Amniotic epithelial cell (primary cell): ENCODE data around the gene FBN3.

ENCODE experiments used
- DNase-seq: peaks from one replicate; pipeline ENCODE4 v3.0.0-alpha.2; 2010; ENCODE audit warnings: low read depth

The FBN3 gene

GRCh38 chr19:8020681-8021080 is 128.7 kb downstream of the FBN3 start:
- no peak for DNase-seq

- no peak for DNase-seq
Observed at GRCh38 chr19:8017808-8018207, 131.6 kb downstream of the FBN3 start.
